Subcutaneous adipose tissue (tissue), 4 donors: ENCODE results near the gene HSD17B3. TPM values are rescaled to one million over a fixed set of nuclear protein-coding genes. Genes with fewer than 3 reads are reported as not detected.

Source experiments
- CTCF ChIP-seq: fragments of 450-650 bp; IDR thresholded peaks from one replicate; pipeline ENCODE4 v1.5.1; 2016; ENCODE audit warnings: low read depth, mild to moderate bottlenecking, control low read depth, antibody characterized with exemption, moderate library complexity
- total RNA-seq, 4 donors: library from RNA; depleted of rRNA; stranded (reverse); fragments of >200 nt; gene quantifications; one replicate each; pipeline ENCODE4 v1.1.0, GENCODE V29; 2016

Gene HSD17B3
- total RNA-seq, 4 donors from 2014 or later, result 2.6 TPM; not detected in 3

GRCh38 chr9:96215841-96216240 is 86.1 kb downstream of the HSD17B3 start:
- TF ChIP-seq CTCF, result no peak

- TF ChIP-seq CTCF, result no peak
Measured at GRCh38 chr9:96214635-96215034, 87.3 kb downstream of the HSD17B3 start.

- no peak for TF ChIP-seq CTCF
Measured at GRCh38 chr9:96209407-96210271, 92.3 kb downstream of the HSD17B3 start.

GRCh38 chr9:96206156-96206751 is 95.7 kb downstream of the HSD17B3 start:
- no peak for TF ChIP-seq CTCF

GRCh38 chr9:96204853-96205252 is 97.1 kb downstream of the HSD17B3 start:
- no peak for TF ChIP-seq CTCF

- no peak for TF ChIP-seq CTCF
Measured at GRCh38 chr9:96203867-96204501, 98.0 kb downstream of the HSD17B3 start.
